Glomerular endothelial cell (primary cell): ENCODE measurements around the gene L1TD1. TPM values are rescaled to one million over a fixed set of nuclear protein-coding genes. Genes with fewer than 3 reads are reported as not detected.
"Not testable (repeated sequence)": the region's sequence is repeated elsewhere in the genome, so short reads cannot be mapped to it uniquely, and the experiment has no call there.

Experiments used
- DNase-seq: peaks from one replicate; pipeline ENCODE4 v3.0.0-alpha.2; 2011; ENCODE audit warnings: low read depth, low spot score; ENCODE audit errors: extremely low read depth
- total RNA-seq: library from RNA; depleted of rRNA; stranded (reverse); fragments of >200 nt; gene quantifications from 2 replicates; pipeline ENCODE4 v1.2.3, GENCODE V29; 2015

The L1TD1 gene
- total RNA-seq, 1 donor from 2014 or later, result not detected

DNA sequence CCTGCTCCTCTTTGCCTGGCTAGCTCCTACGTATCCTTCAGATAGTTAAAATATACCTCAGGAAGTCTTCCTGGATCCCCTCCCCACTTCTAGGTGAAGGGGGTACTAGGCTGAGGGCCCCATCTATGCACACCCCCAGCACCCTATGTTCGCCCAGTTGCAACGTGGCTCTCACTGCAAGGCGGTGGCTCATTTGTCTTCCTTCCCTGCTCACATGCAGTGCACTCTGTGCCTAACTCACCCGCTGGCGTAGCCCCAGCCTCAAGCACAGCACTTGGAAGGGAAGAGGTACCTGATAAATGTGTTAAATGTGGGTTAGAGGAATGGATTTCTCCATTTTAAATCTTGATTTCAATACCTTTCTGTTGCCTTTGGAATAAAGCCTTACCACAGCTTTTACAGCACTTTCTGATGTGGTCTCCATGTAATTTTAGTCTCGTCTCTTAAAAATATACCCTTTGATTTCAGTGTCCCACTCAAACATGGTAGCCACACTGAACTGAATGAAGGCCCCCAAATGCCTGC is 39.3 kb downstream of the L1TD1 start:
- DNase-seq, result no peak

- no peak for DNase-seq
Measured at GRCh38 chr1:62234688-62235087, 40.0 kb downstream of the L1TD1 start.

- DNase-seq, result no peak
Measured at GRCh38 chr1:62235576-62235975, 40.9 kb downstream of the L1TD1 start.

GRCh38 chr1:62237361-62237760 is 42.7 kb downstream of the L1TD1 start:
- DNase-seq, result no peak

- no peak for DNase-seq
Measured at GRCh38 chr1:62237950-62238374, 43.3 kb downstream of the L1TD1 start.

- DNase-seq, result no peak
Measured at GRCh38 chr1:62238507-62238906, 43.9 kb downstream of the L1TD1 start.

DNA sequence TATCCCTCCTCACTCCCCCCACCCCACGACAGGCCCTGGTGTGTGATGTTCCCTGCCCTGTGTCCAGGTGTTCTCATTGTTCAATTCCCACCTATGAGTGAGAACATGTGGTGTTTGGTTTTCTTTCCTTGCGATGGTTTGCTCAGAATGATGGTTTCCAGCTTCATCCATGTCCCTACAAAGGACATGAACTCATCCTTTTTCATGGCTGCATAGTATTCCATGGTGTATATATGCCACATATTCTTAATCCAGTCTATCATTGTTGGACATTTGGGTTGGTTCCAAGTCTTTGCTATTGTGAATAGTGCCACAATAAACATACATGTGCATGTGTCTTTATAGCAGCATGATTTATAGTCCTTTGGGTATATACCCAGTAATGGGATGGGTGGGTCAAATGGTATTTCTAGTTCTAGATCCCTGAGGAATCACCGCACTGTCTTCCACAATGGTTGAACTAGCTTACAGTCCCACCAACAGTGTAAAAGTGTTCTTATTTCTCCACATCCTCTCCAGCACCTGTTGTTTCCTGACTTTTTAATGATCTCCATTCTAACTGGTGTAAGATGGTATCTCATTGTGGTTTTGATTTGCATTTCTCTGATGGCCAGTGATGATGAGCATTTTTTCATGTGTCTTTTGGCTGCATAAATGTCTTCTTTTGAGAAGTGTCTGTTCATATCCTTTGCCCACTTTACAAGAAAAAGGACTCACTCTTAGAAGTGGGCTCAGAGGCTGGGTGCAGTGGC is 45.2 kb downstream of the L1TD1 start:
- DNase-seq, result not testable (repeated sequence)

DNA sequence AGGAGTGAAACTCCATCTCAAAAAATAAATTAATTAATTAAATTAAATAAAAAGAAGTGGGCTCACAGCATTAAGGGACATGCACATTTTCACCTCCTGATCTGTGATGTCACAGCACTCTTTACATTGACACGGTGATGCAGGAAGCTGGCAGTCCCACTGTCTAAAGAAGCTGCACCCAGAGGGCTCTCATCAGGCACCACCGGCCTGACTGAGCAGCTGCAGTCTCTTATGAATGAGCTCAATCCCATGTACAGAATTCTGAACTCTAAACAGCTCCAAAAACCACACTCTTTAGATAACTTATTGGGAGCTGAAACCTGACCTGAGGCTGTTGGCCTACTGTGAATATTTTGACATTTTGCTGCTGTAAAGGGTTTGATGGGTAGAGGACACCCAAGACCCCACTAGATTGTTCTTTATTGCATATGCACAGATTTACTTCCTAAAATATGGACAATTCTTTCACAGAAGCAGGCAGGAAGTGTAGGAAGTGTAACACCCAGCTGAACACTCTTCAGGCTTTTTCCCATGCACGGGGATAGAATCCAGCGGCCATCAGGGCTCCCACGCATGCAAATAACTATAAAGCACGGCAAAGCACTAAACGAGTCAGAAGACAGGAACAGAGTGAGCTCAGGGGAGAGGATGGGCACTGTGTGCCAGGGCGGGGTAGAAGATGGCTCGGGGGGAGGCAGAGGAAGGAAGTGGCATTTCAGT is 46.2 kb downstream of the L1TD1 start:
- no peak for DNase-seq

DNA sequence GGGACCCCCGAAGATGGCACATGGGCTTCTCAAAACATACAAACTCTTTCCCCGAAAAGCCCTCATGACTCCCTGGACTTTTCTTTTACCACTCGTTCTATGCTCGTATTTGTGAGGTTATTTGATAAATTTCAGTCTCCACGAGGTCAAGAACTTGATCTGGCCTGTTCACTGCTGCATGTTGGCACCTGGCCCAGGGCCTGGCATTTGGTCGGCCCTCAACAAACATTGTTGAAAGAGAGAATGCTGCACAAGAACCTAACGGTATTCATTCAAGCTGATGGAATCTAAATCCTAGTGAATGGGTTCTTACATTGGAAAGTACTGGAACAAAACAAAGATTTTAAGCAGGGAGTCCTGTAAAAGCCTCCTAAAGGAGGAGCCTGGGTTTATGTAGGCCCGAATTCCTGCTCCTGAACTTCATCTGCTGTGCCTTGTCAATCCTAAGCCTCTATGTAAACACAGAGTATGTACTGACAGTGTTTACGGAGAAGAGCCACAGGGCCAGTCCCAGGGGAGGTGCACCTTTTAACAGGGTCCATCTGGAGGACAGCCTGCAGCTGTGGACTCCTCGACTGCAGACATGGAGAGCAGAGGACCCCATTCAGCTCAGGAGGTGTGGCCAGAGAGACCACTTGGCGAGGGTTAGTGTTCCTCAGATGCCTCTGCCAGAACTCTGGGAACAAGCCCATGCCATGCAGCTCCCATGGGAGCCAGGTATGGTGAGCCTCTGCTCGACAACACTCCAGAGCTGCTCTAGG is 46.9 kb downstream of the L1TD1 start:
- no peak for DNase-seq

GRCh38 chr1:62244380-62244779 is 49.7 kb downstream of the L1TD1 start:
- not testable (repeated sequence) for DNase-seq

DNA sequence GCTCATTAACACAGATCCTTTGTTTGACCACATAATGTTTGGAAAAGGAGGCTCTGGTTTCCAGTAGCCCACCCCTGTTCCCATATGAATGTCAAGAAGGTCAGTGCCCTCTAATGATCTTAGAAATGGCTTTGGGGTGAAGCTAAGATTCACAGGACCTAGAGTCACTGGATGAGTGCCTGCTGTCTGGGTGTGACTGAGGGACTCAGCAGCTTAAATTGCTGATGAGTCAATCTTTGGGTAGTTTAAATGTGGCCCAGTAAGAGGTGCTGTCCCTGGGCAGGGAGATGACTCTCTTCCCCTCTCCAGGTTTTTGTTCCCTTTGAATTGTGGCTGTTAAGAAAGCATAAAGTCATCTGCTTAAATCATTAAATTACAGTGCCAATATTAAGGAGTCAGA is 50.6 kb downstream of the L1TD1 start:
- no peak for DNase-seq

GRCh38 chr1:62247391-62248168 is 52.9 kb downstream of the L1TD1 start:
- DNase-seq, result no peak

DNA sequence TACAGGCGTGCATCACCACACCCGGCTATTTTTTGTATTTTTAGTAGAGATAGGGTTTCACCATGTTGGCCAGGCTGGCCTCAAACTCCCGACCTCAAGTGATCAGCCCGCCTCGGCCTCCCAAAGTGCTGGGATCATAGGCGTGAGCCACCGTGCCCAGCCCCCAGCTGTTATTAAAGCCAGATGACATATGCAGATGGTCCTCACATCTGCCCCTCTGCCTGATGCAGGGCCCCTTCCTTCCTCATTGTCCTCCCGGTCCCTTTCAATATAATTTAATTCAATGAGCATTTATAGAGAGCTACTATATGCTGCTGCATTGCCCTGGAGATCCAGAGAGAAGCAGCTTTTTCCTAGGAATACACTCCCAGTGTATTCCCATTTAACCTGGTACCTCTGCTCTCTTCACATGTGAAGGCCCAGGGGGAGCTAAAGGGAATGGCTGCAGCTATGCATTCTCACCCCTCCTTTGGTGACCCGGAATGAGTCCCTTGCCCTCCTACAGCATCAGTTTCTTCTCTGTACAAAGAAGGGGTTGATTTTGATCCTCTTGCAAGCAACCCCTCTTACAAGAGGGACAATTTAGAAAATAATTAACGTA is 55.6 kb downstream of the L1TD1 start:
- no peak for DNase-seq

DNA sequence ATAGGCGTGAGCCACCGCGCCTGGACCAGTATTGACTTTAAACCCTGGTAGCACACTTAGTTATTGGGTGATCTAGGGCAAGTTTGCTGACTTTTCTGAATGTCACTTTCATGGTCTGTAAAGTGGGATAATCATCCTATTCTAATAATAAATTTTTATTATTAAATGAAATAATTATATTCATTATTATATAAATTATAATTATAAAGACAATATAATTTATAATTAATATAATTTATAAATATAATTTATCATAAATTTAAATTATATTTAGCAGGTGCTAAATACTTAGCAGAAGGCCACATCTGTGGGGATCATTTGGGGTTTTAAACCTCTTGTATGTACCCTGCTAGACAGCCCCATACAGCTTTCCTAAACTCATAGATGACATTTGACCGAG is 64.9 kb downstream of the L1TD1 start:
- DNase-seq, result no peak

- no peak for DNase-seq
Measured at GRCh38 chr1:62260688-62261087, 66.0 kb downstream of the L1TD1 start.

Other genes starting within 250 kb of the L1TD1 start
- gene KANK4, start 124.6 kb downstream of the L1TD1 start, total RNA-seq, result not detected in 2 replicates
- 9.6 and 14.8 TPM in 2 replicates for gene USP1, start 242.2 kb downstream of the L1TD1 start, total RNA-seq